Endothelial cell of umbilical vein (primary cell): Measurements from ENCODE around the gene PCF11. TPM values are rescaled to one million over a fixed set of nuclear protein-coding genes. Genes with fewer than 3 reads are reported as not detected.

Experiments
- BruUV-seq: library from RNA; stranded (reverse); fragments of 400-500 nt; replicated peaks from 2 replicates; lab custom pipeline; 2021; lab: Mats Ljungman, UMichigan
- CTCF ChIA-PET: fragments of 300-600, 350-600 bp; sonication (Branson Sonifier 250); formaldehyde crosslinking; loops from one replicate; lab custom pipeline; 2021; ENCODE audit warnings: antibody characterized with exemption, inconsistent platforms; lab: Charles Lee
- POLR2A ChIA-PET: fragments of 300-600, 350-600 bp; sonication (Branson Sonifier 250); formaldehyde crosslinking; loops from one replicate; lab custom pipeline; 2021; ENCODE audit warnings: antibody characterized with exemption, inconsistent platforms; lab: Charles Lee
- DNase-seq: peaks from one replicate; pipeline ENCODE4 v3.0.0-alpha.2; 2011; ENCODE audit warnings: low read depth, low spot score
- FAIRE-seq: peaks from 2 replicates; lab custom pipeline; 2011; peaks lifted over from hg19 to GRCh38; lab: Jason Lieb, UNC
- H2AFZ ChIP-seq: 2 replicates; pipeline ENCODE4 v1.6.0; 2012; ENCODE audit warnings: low read depth, low read length, control low read depth, inconsistent platforms
- H3K27ac ChIP-seq: 2 replicates; pipeline ENCODE4 v1.5.1; 2011; ENCODE audit warnings: low read depth, mild to moderate bottlenecking, control low read depth, low read length, moderate library complexity; ENCODE audit not compliant: insufficient read depth
- H3K27me3 ChIP-seq, 2 experiments: 2 replicates each; pipeline versions ENCODE4 v1.6.0 to v1.6.1; 2011; ENCODE audit warnings: low read length in 2 of 2, mixed read lengths in 1 of 2; ENCODE audit not compliant: control insufficient read depth in 2 of 2, insufficient read depth in 2 of 2
- H3K36me3 ChIP-seq, 2 experiments: 2 replicates in 1 of 2; 3 replicates in 1 of 2; pipeline ENCODE4 v1.5.1; 2011; ENCODE audit warnings: low read length in 2 of 2, mild to moderate bottlenecking in 1 of 2, moderate library complexity in 1 of 2; ENCODE audit not compliant: control insufficient read depth in 2 of 2, insufficient read depth in 2 of 2; ENCODE audit errors: extremely low read depth in 1 of 2
- H3K4me1 ChIP-seq: 3 replicates; pipeline ENCODE4 v1.5.1; 2011; ENCODE audit warnings: mild to moderate bottlenecking, low read length; ENCODE audit not compliant: control insufficient read depth, insufficient read depth; ENCODE audit errors: extremely low read depth
- H3K4me2 ChIP-seq: 2 replicates; pipeline ENCODE4 v1.6.1; 2011; ENCODE audit warnings: low read length, control low read depth, mixed read lengths; ENCODE audit not compliant: insufficient read depth
- H3K4me3 ChIP-seq, 3 experiments: fragments of 200-600 bp in 1 of 3; sonication (generic), shearing (Covaris generic) in 1 of 3; replicated peaks in 1 of 3; 2 replicates each; pipeline ENCODE4 v1.5.1; 2011 to 2016; ENCODE audit warnings: control low read depth in 3 of 3, low read length in 3 of 3, mild to moderate bottlenecking in 2 of 3, inconsistent platforms in 1 of 3, low read depth in 1 of 3, moderate library complexity in 1 of 3; ENCODE audit not compliant: insufficient read depth in 1 of 3
- H3K79me2 ChIP-seq: 2 replicates; pipeline ENCODE4 v1.6.0; 2012; ENCODE audit warnings: low read length, inconsistent platforms; ENCODE audit not compliant: control insufficient read depth, insufficient read depth
- H3K9ac ChIP-seq: replicated peaks from 2 replicates; pipeline ENCODE3; 2011; ENCODE audit warnings: low read length, control low read depth; ENCODE audit not compliant: insufficient read depth; ENCODE audit errors: extremely low read depth
- H3K9me1 ChIP-seq: replicated peaks from 3 replicates; pipeline ENCODE4 v1.6.0; 2011; ENCODE audit warnings: mild to moderate bottlenecking, low read length; ENCODE audit not compliant: control insufficient read depth, insufficient read depth; ENCODE audit errors: extremely low read depth
- H3K9me3 ChIP-seq: replicated peaks from 2 replicates; pipeline ENCODE4 v1.5.1; 2012; ENCODE audit warnings: low read length, inconsistent platforms; ENCODE audit not compliant: control insufficient read depth, insufficient read depth
- H4K20me1 ChIP-seq: replicated peaks from 2 replicates; pipeline ENCODE3; 2011; ENCODE audit warnings: mild to moderate bottlenecking, low read length; ENCODE audit not compliant: control insufficient read depth, insufficient read depth; ENCODE audit errors: extremely low read depth
- CTCF ChIP-seq, 2 donors: IDR thresholded peaks; 1 replicate in 1 of 2; 2 replicates in 1 of 2; pipeline ENCODE4 v1.5.1; 2011; ENCODE audit warnings: low read length in 2 of 2, mild to moderate bottlenecking in 2 of 2, moderate library complexity in 2 of 2, control low read depth in 1 of 2, inconsistent platforms in 1 of 2, low read depth in 1 of 2; ENCODE audit not compliant: insufficient read depth in 1 of 2; ENCODE audit errors: extremely low read depth in 1 of 2
- EZH2 ChIP-seq: IDR thresholded peaks from 2 replicates; pipeline ENCODE4 v1.6.1; 2012; ENCODE audit warnings: borderline replicate concordance, low read depth, mild to moderate bottlenecking, moderate library complexity, low read length, inconsistent platforms; ENCODE audit not compliant: severe bottlenecking
- FOS ChIP-seq: IDR thresholded peaks from 2 replicates; pipeline ENCODE4 v1.6.1; 2011; ENCODE audit warnings: mild to moderate bottlenecking, low read length, moderate library complexity, borderline replicate concordance; ENCODE audit not compliant: insufficient read depth
- GATA2 ChIP-seq: IDR thresholded peaks from 2 replicates; pipeline ENCODE4 v1.7.0; 2011; ENCODE audit warnings: low read depth, mild to moderate bottlenecking, moderate library complexity, mixed read lengths, low read length; ENCODE audit not compliant: insufficient read length, insufficient read depth
- JUN ChIP-seq: IDR thresholded peaks from 2 replicates; pipeline ENCODE4 v1.6.1; 2011; ENCODE audit warnings: borderline replicate concordance, low read depth; ENCODE audit not compliant: insufficient read length, insufficient read depth
- MAX ChIP-seq: IDR thresholded peaks from 2 replicates; pipeline ENCODE4 v1.6.1; 2011; ENCODE audit not compliant: insufficient read depth, insufficient read length
- MYC ChIP-seq: IDR thresholded peaks from one replicate; pipeline ENCODE4 v1.6.1; 2011; ENCODE audit warnings: mild to moderate bottlenecking, low read depth, low read length
- POLR2A ChIP-seq: IDR thresholded peaks from 2 replicates; pipeline ENCODE4 v1.6.1; 2012; ENCODE audit warnings: low read depth, mild to moderate bottlenecking, control low read depth, low read length
- POLR2AphosphoS5 ChIP-seq: IDR thresholded peaks from 2 replicates; pipeline ENCODE4 v1.6.1; 2012; ENCODE audit warnings: low read depth, mild to moderate bottlenecking, control low read depth, low read length, moderate library complexity; ENCODE audit not compliant: insufficient read depth
- dilution Hi-C: fragments of 300-500 bp; cut with MboI; formaldehyde crosslinking; loops from one replicate; pipeline ENCODE4 v1.15.0; 2019; ENCODE audit warnings: low sequenced_read_pairs; ENCODE audit not compliant: extremely low pct_ligation_motif_present
- intact Hi-C: fragments of 100-400 bp; cut with micrococcal nuclease; formaldehyde crosslinking; loops from one replicate; pipeline ENCODE4 v1.10.0; 2022
- polyA plus RNA-seq, 4 experiments: library from polyadenylated mRNA; depleted of rRNA in 3 of 4; stranded (reverse) in 3 of 4; unstranded in 1 of 4; fragments of >200 nt; gene quantifications; 2 replicates each; pipeline versions ENCODE4 v1.2.1 to v1.2.3, GENCODE V29; 2011 to 2012; ENCODE audit warnings: missing spikeins in 1 of 4
- total RNA-seq: library from RNA; stranded (reverse); gene quantifications from 2 replicates; pipeline ENCODE4 v1.2.3, GENCODE V29; 2021

Gene PCF11
- total and polyA plus RNA-seq, 2 donors (not counting 3 experiments of a cell fraction or from before 2014, with no cell fraction given), result 38.0 to 51.2 TPM

- H2AFZ ChIP-seq, result no peak overlapping the region
- CTCF ChIA-PET, result interaction anchor here (1.4 kb wide), 1 partner anchor 26 kb away, joined by 3 read pairs; no protein-coding TSS in a partner anchor
Measured at GRCh38 chr11:83223457-83223856, 66.5 kb downstream of the PCF11 start.

More at GRCh38 chr11:83223457-83223856, 66.5 kb downstream of the PCF11 start:
- no peak for DNase-seq
- Histone ChIP-seq H3K27ac (no peak overlapping the region), H3K4me3 (no peak overlapping the region), H3K4me2 (no peak overlapping the region), H4K20me1 (no peaks in the 10 kb centered on the region), H3K27me3 (no peaks in the 10 kb centered on the region), H3K9me3 (no peaks in the 10 kb centered on the region), H3K79me2 (no peaks in the 10 kb centered on the region), H3K9ac (no peak overlapping the region), H3K36me3 (no peaks in the 10 kb centered on the region), H3K4me1 (no peaks in the 10 kb centered on the region), H3K9me1 (no peaks in the 10 kb centered on the region)
- no TSS peak for BruUV-seq
- POLR2A ChIA-PET, result no interaction called here
- FAIRE-seq, result no peak
- dilution Hi-C loops, result no loop called here
- intact Hi-C loops, result no loop called here
- TF ChIP-seq FOS, result no peak
- TF ChIP-seq CTCF (IDR thresholded peaks at IDR 0.05; ENCODE audit: extremely low read depth in 1 of 2, insufficient read depth in 1 of 2, low read depth in 1 of 2, low read length in 2 of 2), result no peak
- no peak for TF ChIP-seq POLR2A
- TF ChIP-seq POLR2AphosphoS5, result no peak
- no peak for TF ChIP-seq EZH2
- TF ChIP-seq MYC, result no peak
- no peak for TF ChIP-seq MAX
- no peak for TF ChIP-seq GATA2
- TF ChIP-seq JUN, result no peak
